ENCODE data around the gene FAM3A.
A peak's percentile ranks its signal among the peaks of the same experiment; 100 is the strongest.

FAM3A gene

GRCh38 chrX:154458954-154459778 is 56.9 kb downstream of the FAM3A start:
- DNase-seq (ENCODE audit: low spot score): peak; percentile 11

DNA sequence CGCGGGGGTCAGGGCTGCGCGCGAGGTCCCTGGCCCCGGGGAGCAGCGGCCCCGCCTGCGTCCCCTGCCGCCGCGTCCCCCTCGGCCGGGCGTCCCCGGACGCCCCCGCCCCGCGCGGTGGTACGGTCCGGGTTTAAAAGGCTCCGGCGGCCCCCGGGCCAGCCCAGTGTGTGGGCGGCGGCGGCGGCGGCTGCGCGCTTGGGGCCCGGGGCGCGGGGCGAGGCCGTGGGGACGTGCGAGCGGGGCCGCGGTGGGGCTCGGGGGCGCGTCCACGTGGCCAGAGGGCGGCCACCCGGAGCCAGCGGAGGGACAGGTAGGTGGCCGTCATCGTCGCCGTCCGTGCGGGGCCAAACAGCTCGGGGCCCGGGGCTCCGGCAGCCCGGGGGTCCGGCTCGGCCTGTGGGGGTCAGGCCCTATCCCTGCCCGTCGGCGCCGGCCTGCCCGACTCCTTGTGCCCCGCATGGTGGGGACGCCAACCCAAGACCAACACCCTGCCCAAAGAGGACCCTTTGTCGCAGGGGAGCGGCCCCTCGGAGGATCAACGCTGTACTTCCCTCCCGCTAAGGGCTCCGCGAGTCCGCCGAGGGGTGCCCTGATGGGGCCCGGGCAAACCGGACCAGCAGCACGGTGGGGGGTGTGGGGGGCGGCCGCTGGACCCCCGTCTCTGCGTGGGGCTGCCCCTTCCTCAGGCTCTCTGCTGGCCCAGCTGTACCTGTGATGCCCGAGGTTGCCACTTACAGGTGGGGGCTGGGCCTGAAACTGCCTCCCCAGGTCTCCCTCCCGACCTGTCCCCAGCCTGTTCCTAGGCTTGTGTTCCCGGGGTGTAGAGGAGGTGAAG is 57.7 kb downstream of the FAM3A start, which contains the start of gene PLXNA3:
TSS of gene PLXNA3 (plus strand) at position 166 of the 838 bp plus-strand sequence. CDS start 1,903 bp downstream, outside the sequence.
- peak; percentile 66 for DNase-seq (ENCODE audit: low spot score)

GRCh38 chrX:154457491-154458115 is 58.4 kb downstream of the FAM3A start:
- peak; percentile 79 for DNase-seq (ENCODE audit: low spot score)

Data from germinal center (tissue), 1 donor.